KG1 (cell line): Measurements from ENCODE around the gene VCAN.
A peak's percentile ranks its signal among the peaks of the same experiment; 100 is the strongest.
"Not testable (repeated sequence)": the region's sequence is repeated elsewhere in the genome, so short reads cannot be mapped to it uniquely, and the experiment has no call there.

ENCODE experiments used
- DNase-seq: peaks from one replicate; lab custom pipeline; 2025; lab: John Stamatoyannopoulos, UW

Gene VCAN

DNA sequence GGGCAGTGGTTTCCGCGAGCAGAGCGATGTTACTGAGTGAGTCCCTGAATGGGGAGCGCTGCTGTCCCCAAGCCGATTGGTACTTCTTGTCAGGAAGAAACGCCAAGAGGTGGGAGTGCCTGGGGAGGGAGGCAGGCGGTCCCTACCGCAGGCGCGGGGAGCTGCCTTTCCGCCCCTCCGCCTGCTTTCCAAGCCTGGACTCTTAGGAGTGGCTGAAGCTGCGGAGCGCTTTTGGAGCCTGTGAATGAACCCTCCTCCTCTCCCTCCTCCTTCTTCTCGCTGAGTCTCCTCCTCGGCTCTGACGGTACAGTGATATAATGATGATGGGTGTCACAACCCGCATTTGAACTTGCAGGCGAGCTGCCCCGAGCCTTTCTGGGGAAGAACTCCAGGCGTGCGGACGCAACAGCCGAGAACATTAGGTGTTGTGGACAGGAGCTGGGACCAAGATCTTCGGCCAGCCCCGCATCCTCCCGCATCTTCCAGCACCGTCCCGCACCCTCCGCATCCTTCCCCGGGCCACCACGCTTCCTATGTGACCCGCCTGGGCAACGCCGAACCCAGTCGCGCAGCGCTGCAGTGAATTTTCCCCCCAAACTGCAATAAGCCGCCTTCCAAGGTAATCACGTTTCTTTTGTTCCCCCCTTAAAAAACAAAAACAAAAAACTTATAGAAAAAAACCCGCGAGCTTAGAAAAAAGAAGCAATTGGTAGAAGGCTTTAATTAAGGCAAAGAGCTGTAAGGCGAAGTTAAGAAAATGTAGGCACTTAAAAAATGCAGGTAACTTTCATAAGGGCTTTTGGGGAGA is at the start of gene VCAN:
TSS of gene VCAN (plus strand) at position 340 of the 808 bp plus-strand sequence. CDS start 11,775 bp downstream, outside the sequence.
- DNase-seq, result no peak

DNA sequence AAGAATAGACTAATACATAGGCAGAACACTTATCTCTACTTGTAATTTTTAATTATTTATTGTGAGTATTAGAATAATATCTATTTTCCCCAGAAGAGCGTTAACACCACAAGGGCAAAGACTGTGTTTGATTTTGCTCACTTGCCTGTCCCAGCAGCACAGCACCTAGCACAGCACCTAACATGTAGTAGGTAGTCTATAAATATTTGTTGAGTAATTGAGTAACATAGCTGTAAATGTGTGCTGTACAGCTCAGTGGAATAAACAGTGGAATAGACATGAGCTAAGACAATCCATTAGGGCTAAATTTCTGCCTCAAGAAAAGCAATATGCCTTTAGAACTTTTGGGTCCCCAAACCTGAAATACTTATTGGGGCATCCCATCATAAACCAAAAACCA is 49.3 kb upstream of the VCAN start:
- DNase-seq, result no peak

DNA sequence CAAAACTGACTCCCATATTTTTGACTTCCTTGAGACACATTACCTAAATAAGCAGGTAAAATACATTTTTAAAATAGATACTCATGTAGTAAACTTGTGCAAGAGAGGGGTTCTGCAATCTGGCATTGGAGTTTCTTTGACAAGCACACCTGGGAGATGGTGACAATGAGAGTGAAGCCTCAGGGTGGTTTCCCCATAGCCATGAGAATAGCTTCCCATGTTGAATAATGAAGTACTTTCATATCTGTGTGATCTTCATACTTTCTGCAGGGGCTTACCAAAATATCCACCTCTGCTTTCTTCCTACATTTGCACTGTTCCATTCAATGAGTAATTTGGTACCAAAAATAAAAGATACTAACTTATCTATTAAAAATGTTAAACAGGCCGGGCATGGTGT is 44.7 kb upstream of the VCAN start:
- no peak for DNase-seq

DNA sequence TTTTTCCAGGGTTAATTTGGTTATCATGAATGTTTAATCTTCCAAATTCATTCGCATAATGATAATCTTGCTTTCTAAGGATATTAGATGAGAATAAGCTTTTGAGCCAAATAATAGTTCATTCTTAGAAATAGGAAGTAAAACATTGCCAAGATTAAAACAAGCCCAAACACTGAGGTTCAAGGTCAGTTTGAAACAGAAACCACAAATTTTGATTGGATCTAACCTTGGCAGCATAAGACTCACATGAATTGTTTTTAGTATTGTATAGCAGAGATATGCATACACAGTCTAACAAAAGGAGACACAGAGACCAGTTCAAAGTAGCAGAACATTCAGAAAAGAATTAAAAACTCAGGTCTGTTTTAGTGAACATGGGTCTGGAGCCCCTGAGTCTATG is 43.4 kb upstream of the VCAN start:
- DNase-seq, result no peak

DNA sequence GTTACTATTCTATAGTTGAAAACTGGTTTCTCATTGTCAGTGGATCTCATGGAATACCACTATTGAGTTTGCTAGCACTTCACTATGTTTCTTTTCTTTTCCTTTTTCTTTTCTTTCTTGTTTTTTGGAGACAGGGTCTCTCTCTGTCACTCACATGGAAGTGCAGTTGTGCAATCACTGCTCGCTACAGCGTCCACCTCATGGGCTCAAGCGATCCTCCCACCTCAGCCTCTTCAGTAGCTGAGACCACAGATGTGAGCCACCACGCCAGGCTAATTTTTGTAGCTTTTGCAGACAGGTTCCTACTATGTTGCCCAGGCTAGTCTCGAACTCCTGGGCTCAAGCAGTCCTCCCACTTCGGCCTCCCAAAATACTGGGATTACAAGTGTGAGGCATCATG is 42.7 kb upstream of the VCAN start:
- no peak for DNase-seq

DNA sequence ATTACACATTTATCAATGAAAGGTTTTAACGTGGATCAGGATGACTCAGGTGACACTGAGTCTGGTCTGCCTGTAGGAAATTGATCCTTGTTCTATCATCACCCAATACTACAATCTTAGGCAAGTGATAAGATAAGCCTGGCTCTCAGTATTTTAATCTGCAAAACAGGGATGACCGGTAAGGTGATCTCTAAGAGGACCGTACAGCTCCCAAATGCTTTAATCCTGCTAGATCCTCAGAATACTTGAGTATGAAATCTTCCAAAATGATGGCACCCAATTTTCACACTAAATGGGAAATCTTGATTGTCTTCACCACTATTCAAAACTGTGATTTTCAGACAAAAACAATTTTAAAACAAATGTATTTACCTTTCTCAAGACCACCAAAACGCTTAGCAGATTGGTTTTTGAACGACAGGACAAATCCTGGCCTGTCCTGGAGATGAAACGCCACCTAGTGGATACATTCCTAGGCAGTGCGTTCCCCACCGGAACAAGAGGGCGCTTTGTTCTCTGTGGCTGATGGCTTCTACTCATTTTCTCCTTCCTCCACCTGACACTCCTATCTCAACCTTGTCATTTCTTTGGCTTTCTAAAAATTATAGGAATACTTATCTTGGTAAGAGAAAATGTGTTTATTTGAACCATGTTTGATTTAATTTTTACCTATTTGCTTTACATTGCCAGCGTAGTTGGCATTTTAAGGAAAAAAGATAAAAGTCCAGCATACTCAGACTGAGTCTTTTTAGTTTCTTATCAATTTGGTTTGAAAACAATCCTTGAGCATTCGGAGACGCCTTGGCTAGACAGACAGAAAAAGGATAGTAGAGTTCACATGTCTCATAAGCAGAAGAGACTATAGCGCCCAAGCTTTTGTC is 41.2 kb upstream of the VCAN start:
- peak; percentile 65 for DNase-seq

DNA sequence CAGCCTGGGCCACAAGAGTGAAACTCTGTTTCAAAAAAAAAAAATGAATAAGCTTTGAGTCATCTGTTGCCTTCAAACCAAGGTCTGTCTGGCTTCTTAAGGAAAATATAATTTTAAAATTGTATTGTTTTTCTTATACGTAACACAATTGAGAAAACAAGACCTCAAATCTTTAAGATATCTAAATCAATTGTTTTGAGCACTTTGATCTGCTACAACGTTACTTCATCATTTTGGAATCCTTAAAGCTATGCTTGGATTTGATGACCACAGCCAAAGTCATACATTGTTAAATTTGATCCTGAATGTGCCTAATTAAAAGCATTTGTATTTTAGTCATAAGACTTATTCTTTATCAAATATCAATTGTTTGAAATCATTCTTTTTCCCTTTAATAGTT is 37.7 kb upstream of the VCAN start:
- no peak for DNase-seq

DNA sequence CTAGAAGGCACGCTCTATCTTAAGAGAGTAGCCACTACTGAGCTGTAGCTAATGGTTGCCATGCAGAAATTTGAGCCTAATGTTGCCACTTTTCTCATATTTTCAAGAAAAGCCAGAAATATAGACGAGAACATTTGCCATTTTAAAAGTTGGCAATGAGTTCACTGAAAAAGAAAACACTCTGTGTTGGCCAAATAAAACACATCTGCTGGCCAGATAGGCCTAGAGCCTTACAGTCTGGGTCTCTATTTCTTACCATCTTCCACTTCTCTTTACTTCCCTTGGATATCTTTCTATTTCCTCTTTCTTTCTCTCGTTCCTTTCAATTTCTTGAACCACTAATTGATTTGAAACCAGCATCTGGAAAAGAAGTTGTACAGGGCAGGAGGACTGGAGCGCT is 36.6 kb upstream of the VCAN start:
- DNase-seq, result no peak

DNA sequence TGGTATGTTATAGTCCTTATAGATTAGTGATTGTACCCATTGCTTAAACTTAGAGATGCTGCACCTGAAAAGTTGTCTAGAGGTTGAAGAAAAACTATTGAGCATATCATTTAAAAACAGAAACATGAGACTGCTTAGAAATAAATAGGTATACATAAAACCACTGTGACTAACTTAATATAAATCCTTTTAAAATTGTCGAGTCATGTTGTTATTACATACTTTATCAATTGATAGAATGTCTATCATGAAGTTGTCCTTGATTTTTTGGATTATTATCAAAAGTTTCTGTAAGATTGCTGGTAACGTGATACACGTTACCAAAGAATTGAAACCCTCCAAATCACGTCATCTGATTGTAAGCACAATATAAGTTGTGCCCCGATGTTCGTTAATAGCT is 35.3 kb upstream of the VCAN start:
- no peak for DNase-seq

DNA sequence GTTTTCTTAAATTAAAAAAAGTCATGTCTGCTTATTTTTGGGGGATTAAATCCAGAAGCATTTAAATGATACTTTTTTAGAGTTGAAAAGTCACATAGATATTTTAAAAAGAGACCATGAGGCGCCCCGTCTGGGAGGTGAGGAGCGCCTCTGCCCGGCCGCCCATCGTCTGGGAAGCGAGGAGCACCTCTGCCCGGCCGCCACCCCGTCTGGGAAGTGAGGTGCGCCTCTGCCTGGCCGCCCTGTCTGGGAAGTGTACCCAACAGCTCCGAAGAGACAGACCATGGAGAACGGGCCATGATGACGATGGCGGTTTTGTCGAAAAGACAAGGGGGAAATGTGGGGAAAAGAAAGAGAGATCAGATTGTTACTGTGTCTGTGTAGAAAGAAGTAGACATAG is 33.8 kb upstream of the VCAN start:
- not testable (repeated sequence) for DNase-seq

DNA sequence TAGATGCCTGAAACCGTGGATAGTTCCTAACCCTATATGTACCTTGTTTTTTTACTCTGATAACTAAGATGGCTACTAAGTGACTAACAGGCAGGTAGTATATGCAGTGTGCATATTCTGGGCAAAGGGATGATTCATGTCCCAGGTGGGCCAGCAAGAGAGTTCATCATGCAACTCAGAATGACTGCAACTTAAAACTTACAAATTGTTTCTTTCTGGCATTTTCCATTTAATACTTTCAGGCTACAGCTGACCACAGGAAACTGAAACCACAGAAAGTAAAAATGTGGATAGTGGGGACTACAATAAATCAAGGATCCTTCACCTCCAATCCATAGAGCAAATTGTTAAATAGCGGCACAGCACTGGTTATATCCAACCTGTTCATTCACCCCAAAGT is 30.7 kb upstream of the VCAN start:
- no peak for DNase-seq

DNA sequence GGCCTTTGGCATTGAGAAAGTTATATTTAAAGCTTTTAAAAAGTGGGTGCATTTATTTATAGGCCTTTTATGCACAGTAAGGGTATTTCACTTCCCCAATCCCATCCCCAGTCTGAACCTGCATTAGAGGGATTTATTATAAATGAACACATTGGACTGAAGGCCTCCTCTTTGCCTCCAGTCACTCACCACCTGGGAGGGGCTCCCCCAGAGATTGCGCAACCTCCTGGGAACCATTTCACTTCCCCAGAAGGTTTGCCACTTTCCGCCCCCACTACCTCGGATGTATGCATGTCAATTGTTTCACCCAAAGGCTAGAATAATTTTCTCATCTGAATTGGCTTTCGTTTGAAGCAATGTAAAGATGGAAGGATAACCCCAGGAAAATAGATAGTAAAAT is 29.8 kb upstream of the VCAN start:
- no peak for DNase-seq

DNA sequence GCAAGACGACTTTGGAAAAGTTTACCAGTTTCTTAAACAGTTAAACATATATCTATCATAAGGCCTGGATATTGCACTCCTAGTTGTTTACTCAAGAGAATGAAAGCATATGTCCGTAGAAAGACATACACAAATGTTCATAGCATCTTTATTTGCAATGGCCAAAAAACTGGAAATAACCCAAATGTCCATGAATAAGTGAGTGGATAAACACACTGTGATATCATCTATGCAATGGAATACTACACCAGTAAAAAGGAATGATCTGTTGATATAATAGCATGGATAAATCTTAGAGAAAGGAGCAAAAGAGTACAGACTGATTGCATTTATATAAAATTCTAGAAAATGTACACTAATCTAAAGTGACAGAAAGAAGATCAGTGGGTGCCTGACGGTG is 28.0 kb upstream of the VCAN start:
- no peak for DNase-seq

DNA sequence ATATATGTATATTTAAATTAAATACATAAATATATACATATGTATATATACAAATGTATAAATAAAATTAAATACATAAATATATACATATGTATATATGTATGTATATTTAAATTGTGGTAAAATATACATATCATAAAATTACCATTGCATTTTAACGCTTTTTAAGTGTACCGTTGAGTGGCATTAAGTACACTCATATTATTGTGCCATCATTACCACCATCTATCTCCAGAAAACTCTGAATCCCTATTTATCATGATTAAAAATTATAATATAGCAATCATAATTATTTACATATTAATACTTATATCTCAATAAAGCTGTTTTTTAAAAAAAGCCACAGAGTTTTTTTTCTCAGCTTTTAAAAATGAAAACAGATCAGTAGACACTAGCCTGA is 27.1 kb upstream of the VCAN start:
- no peak for DNase-seq

DNA sequence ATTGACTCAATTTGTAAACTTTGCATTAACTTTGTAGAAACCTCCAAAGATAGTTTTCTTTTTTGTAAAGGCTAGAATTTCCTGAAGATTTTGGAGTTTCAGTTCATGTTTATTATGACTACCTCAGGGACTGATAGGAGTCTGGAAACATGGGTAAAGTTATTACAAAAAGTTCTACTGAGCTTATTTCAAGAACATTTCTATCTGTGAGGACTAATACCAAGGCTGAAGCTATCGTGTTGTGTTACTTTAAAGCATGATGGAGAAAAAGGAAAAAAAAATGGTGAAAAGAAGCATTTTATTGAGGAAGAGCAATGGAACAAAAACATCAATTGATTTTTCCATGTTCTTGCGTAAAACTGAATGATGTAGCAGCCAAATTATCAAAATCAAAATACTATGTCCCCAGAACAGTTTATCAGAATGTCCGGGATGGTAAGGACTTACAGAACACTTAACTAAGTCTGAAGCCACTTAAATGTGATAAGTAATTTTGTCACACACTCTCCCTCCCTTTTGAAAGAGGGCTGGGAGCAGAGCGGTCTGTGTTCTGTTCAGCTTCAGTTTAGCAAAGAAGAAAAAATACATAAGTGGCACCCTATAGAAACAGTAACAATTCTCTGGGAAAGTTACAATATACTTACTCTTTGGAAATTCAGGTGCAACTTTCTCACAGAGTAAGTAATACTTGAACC is 25.1 kb upstream of the VCAN start:
- no peak for DNase-seq

DNA sequence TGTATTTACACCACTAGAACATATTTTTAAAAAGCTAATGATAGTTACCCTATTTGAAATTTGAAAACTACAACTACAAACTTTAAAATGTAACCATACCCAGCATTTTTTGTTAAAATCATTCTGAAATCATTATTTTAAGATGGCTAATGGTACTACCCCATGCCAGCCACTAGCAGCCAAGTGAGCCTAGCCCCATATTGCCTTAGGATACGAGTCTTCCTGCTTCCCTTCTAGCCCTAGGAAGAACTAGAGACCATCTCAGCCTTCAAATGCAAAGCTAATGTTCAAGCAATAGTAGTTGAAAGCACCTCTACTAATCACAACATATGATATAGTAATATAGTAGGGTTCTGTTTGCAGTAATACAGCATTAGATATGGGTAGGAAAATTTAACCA is 24.0 kb upstream of the VCAN start:
- DNase-seq, result no peak

DNA sequence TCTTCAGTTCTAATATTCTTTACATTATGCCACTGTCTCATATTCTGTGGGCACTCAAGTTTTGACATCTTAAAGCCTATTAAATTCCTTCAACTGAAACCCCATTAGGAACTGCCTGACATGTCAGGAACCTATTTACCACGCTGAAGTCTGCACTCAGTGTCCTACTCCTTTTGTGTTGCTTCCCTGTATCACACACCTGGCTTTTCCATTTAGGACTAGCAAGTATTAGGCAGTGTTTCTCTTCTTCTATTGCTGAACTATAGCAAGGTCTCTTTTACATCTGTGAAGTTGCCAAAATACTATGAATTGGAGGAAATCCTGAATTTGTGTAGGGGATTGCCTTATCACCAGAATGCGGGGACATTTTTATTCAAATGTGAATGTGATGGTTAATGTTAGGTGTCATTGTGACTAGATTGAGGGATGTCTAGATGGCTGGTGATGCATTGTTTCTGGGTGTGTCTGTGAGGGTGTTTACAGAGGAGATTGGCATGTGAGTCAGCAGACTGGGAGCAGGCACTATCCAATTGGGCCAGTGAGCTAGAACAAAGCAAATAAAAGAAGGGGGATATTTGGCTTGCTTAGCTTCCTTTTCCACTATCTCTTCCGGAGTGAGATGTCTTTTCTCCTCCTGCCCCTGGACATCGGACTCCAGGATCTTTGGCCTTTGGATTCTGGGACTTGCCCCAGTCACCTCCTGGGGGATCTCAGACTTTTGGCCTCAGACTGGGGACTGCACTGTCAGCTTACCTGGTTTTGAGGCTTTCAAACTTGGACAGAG is 21.2 kb upstream of the VCAN start:
- DNase-seq, result no peak

DNA sequence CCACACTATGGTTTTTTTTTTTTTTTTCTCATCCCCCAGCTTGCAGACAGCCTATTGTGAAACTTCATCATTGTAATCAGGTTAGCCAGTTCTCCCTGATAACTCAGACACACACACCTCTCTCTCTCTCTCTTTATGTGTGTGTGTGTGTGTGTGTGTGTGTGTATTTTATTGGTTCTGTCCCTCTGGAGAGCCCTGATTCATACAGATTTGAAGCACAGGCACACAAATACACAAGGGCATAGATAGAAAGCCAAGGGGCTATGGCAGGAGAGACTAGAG is 20.6 kb upstream of the VCAN start:
- DNase-seq, result no peak

DNA sequence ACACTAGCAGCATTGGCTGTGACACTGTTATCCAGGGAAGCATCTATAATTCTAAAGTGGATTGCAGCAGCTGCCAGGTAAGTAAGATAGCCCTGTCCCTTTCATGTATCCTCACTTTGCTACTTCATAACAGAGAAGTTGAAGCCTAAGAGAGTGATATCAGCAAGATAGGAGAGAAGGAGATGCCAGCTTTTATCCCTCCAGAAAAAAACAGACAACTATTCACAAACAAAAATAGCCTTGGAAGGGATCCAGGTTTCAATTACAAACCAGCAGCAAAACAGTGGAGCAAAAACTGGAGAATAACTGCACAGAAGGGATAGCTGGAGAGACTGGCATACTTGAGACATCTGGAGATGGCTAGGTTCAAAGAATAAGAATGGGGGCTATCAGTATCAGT is 19.6 kb upstream of the VCAN start:
- DNase-seq, result no peak

DNA sequence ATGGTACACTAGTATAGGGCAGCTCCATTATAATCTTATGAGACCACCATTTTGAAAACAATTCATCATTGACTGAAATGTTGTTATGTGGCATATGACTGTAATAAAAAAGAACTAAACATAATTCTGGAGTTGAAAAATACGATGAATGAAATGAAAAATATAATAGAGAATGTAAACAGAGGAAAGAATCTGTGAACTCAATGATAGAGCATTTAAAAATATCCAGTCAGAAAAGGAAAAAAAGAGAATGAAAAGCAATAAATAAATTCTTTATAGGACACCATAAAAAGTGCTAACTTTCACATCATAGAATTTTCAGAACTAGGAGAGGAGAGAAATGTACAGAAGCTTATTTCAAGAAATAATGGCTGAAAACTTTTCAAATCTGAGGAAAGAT is 17.6 kb upstream of the VCAN start:
- DNase-seq, result no peak

DNA sequence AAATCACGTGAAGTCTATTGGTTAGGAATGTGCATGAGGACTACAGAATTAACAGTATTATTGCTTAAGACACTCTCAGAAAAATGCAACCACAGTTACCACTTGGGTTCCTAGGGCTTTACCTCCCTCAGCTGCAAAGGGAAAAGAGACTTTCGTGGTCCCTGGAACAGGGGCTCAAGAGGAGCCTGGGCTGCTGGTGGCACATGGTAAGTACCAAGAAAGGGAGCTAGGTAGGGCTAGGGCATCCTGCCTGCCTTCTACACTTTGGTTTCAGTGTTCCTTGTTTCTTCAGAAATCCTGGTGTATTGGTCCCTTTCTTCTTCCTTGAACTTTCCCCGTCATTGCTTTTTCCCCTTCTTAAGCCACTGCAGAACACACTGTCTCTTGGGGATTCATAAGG is 7.3 kb upstream of the VCAN start:
- DNase-seq, result no peak

DNA sequence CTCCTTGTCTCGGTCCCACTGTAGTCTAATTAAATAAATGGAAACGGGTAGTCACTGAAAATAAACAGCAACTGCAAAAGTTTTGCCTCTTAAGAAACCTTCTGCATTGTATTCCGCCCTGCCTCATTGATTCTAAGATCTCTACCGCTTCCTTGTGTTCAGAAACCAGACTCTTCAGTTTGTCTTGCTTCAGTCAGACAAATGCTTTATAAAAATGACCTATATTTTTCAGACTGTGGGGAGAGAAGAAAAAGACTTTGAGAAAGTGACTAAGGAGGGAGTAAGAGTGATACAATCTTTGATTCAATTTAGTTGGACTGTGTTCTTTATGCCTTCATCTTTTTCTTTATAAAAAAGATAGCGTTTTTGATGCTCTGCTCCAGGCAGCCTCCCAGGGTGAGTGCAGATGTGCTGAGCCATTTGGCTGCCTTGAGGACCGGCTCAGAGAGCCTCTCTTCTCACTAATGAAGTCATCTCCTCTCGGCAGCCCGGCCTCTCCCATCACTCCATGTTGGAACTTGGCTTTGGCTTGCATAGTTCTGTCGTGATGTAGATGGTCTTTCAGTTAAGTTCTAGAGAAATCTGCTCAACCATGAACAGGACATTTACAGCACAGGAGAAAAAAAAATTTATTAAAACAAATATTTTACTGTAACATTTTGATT is 4.0 kb upstream of the VCAN start:
- DNase-seq, result no peak
